Hepatic stellate cell (primary cell): ENCODE results near the gene PCDH19.

Experiments
- DNase-seq: peaks from one replicate; pipeline ENCODE4 v3.0.0; 2011; ENCODE audit warnings: low spot score

PCDH19 gene

GRCh38 chrX:100296183-100296753, 113.8 kb downstream of the PCDH19 start:
- no peak for DNase-seq

- no peak for DNase-seq
Observed at GRCh38 chrX:100294965-100295364, 115.1 kb downstream of the PCDH19 start.

GRCh38 chrX:100289066-100289558, 121.0 kb downstream of the PCDH19 start:
- no peak for DNase-seq

- DNase-seq = no peak
Observed at GRCh38 chrX:100277231-100277630, 132.8 kb downstream of the PCDH19 start.

- no peak for DNase-seq
Observed at GRCh38 chrX:100274916-100275315, 135.2 kb downstream of the PCDH19 start.

GRCh38 chrX:100265179-100265578, 144.9 kb downstream of the PCDH19 start:
- DNase-seq = no peak

- DNase-seq = no peak
Observed at GRCh38 chrX:100264200-100264599, 145.9 kb downstream of the PCDH19 start.

GRCh38 chrX:100263650-100264049, 146.4 kb downstream of the PCDH19 start:
- DNase-seq = no peak

GRCh38 chrX:100248885-100249493, 161.1 kb downstream of the PCDH19 start:
- DNase-seq = no peak

GRCh38 chrX:100247826-100248225, 162.2 kb downstream of the PCDH19 start:
- no peak for DNase-seq

- no peak for DNase-seq
Observed at GRCh38 chrX:100244681-100245080, 165.4 kb downstream of the PCDH19 start.
